Activated naive CD4-positive, alpha-beta T cell (primary cell): ENCODE results near the gene KIRREL1.

Experiments used
- DNase-seq, 4 experiments: peaks; one replicate each; lab custom pipeline; 2025; lab: John Stamatoyannopoulos, UW

The KIRREL1 gene

GRCh38 chr1:158035976-158036583 is 42.6 kb downstream of the KIRREL1 start:
- DNase-seq: no peak

DNA sequence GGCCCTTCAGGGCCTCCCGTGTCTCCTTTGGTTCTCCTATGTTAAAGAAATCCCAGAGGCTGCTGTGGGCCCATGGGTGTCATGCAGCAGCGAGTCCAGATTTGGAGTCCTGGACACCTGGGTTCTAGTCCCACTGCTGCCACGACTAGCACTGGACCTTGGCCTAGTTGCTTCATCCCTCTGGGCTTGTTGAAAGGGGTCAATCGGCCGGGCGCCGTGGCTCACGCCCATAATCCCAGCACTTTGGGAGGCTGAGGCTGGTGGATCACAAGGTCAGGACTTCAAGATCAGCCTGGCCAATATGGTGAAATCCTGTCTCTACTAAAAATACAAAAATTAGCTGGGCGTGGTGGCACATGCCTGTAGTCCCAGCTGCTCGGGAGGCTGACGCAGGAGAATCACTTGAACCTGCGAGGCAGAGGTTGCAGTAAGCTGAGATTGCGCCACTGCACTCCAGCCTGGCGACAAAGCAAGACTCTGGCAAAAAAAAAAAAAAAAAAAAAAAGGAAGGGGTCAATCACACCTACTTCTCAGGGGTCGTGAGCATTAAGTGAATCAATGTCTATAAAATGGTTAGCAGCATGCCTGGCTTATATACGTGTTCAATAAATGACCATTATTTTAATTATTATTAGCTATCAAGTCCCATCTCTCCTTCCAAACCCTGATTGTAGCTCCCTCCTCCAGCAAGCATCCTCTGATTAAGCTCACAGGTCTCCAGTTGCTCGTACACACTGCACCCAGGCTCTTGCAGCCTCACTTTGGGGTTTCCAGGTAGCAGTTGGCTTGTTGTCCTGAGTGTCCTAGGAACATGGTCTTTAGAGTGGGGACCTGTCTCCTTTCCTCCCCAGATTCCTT is 43.8 kb downstream of the KIRREL1 start:
- no peak for DNase-seq

DNA sequence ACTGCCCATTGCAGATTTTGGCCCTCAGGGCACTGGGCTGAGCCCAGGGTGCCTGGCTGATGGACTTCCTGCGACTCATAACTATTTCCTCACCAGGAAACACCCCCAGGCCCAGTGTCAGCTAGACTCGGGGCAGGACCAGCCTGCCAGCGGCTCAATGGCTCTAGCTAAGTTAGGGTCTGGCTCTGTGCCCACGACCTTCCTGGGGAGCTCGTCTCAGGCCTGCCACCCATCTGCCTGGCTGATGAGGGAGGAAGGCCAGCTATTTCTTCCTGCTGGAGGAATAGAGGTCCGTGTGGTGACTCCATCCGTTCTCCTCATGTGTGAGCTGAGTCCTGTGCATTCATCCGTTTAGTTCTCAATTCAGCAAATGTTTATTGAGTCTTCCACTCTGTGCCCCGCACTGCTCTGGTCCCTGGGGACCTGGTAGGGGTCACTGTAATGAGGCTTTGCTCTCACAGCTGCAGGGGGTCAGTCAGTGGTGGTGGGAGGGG is 44.5 kb downstream of the KIRREL1 start:
- no peak for DNase-seq

GRCh38 chr1:158038793-158039192 is 45.3 kb downstream of the KIRREL1 start:
- no peak for DNase-seq

DNA sequence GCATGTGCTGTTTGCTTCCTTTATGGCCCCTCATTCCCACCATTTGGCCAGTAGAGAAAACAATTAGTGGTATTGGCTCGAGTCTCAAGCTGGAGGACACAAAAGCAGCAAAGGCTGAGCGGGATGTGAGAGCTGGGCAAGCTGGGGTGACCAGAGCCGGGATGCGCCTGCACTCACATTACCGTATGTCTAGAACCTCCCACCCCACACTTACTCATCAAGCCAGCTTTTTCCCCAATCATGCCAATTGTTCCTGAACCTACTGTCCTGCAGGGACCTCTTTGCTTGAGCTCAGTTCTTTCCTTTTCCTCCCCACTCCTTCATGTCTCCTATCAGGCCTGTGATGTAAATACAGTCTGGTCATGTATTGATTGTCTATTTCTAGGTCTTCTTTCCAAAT is 45.9 kb downstream of the KIRREL1 start:
- no peak for DNase-seq

GRCh38 chr1:158040323-158040722 is 46.9 kb downstream of the KIRREL1 start:
- no peak for DNase-seq

- no peak for DNase-seq
Observed at GRCh38 chr1:158043232-158043631, 49.8 kb downstream of the KIRREL1 start.

- no peak for DNase-seq
Observed at GRCh38 chr1:158045639-158046038, 52.2 kb downstream of the KIRREL1 start.

GRCh38 chr1:158046715-158047510 is 53.5 kb downstream of the KIRREL1 start:
- DNase-seq: no peak

DNA sequence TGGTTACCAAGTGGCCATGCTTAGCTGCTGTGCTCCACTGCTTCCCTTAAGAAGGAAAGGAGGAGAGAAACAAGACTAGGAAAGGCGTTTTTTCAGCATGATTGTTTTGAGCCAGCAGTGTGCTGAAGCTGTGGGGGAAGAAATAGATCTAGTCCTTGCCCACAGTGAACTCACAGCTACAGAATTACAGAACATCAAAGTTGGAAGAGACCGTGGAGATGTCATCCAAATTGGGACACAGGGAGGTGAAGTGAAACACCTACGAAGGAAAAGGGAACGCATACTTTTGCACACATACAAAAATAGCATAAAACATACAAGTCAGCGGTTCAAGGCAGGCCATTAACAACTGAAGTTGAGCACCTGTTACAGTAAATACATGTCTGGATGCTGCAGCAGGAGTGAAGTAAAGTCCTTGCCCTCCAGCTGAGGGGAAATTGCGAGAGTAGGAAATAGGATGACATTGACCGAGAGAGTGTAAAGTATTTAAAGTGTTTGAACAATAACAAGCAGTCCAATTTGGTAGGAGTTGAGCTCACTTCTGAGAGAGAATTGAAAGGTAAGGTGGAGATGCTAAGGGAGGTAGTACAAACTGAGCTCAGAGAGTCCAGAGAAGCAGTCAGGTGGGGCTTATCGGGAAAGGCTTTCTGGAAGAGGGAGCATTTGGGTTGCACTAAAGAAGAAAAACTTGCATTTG is 55.1 kb downstream of the KIRREL1 start:
- DNase-seq: no peak

DNA sequence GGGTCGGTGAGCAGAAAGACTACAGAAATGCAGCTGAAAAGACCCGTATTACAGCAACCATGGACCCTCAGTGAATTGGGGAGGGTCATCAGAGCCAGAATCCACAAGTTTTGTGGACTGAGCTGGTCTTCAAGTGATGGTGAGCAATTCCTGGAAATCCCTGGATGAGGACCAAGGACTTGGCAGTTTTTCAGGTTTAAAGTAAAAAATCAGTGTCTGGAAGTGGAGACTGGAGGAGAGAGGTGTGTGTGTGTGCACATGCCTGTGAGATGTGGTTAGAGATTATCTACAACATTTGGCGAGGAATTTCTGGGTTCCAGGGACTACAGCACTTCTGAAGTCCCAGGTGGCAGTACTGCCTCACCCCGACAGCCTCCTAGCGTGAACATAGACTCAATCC is 56.4 kb downstream of the KIRREL1 start:
- no peak for DNase-seq

DNA sequence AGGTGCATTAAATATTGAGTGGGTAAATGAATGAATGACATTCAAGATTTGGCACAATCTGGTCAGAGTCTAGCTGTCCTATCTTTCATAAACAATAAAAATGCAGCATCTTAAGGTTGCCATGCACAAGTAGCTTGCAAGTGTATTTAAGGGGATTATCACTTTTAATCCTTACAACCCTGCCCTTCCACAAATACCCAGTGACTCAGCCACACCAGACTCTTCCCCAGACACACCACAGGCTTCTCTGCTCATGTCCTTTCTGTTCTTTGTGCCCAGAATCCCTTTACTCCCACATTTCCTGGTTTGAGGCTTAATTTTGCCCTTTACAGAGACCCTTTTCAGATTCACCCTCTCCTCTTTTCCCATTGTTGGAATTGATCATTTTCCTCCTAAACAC is 59.8 kb downstream of the KIRREL1 start:
- DNase-seq: no peak

DNA sequence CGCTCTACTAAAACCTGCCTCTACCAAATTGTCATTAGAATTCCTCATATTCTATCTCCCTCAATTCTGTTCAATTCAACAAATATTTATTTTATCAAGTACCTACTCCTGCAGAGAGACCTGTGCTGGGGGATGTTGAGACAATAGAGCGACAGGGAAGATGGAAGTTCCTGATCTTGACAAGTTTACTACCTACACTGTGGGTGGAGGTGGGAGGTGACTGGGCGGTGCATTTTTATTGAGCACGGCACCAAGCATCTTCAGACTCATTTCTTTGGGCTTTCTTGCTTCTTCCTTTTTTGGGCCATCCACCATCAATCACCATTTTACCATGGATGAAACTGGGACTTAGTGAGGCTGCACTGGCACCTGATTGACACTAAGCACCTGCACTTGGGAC is 61.3 kb downstream of the KIRREL1 start:
- DNase-seq: no peak

DNA sequence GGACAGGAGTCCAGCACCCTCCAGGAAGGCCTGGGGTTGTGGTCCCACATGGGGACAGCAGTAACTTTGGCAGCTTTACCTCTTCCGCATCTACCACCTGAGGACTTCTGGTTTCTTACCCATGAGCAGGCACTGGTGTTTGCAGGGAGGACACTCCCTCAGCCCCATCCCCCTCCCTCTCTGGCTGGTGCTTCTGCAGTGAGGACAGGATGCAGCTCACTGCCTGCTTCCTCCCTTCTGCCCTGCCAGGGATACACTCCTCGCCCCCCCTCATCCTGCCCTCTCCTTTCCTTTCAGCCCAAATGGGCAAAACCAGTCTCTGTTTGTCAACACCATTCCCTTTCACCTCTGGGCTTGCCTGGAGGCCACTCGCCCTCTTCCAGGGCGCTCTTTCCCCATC is 62.4 kb downstream of the KIRREL1 start:
- no peak for DNase-seq

- DNase-seq: no peak
Observed at GRCh38 chr1:158056498-158056897, 63.1 kb downstream of the KIRREL1 start.

DNA sequence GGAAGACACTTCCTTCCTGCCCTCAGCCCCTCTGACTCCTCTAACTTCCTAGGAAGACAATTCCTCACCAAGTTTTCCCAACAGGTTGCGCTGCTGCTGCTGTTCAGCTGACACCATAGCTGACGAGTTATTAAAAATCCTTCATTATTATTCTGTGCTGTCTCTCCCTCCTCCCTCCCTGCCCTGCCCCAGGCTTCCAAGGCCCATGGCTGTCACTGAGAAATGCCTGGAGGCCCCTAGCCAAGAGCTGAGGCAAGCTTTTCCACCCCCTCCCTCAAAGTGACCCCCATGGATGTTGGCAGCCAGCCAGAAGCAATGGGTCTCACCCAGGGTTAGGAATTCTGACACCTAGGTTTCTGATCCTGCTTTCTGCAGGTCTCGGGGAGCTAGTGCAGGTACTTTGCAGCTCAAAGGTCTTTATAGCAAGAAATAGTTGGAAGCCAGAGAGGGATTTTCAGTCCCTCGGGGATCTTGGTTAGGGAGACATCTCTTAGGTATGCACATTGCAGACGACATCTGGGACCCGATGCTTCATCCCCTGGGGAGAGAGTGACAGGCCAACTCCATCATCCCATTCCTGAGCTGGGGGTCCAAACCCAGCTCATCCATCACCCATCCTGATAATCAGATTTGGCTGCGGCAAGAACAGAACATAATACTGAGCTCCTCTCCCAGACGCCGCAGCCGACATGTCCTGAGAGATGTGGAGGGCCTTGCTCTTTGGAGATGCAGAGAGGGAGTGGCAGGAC is 65.0 kb downstream of the KIRREL1 start:
- DNase-seq: no peak

- DNase-seq: no peak
Observed at GRCh38 chr1:158059984-158060383, 66.5 kb downstream of the KIRREL1 start.

- DNase-seq: no peak
Observed at GRCh38 chr1:158062174-158062573, 68.7 kb downstream of the KIRREL1 start.

GRCh38 chr1:158067662-158068061 is 74.2 kb downstream of the KIRREL1 start:
- no peak for DNase-seq

GRCh38 chr1:158068918-158069317 is 75.5 kb downstream of the KIRREL1 start:
- DNase-seq: no peak

DNA sequence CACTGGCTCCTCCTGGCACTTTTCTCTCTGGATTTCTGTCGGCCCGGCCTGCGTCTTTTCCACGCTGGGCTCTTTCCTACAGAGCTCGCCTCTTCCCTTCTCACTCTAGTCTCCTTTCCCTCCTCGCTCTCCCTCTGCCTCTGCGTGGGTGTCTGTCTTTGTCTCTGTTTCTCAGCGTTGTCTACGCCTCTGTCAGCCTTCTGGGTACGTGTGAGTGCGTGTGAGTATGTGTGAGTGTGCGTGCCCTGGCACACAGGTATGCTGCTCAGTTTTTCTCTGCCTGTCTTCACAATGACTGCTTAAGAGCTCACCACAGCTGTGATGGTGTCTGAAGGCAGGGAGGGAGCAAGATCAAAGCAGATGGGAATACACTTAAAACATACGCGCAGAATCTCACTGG is 77.7 kb downstream of the KIRREL1 start:
- DNase-seq: no peak
